Putamen (tissue), 1 donor: ENCODE measurements around the gene ZNF70.
"Not testable (repeated sequence)": the region's sequence is repeated elsewhere in the genome, so short reads cannot be mapped to it uniquely, and the experiment has no call there.

Experiments used
- DNase-seq: peaks from one replicate; pipeline ENCODE4 v3.0.0-alpha.2; 2016; ENCODE audit warnings: low spot score

ZNF70 gene

GRCh38 chr22:23756891-23757290, 6.0 kb upstream of the ZNF70 start:
- DNase-seq, result no peak

GRCh38 chr22:23755711-23756110, 4.8 kb upstream of the ZNF70 start:
- no peak for DNase-seq

- DNase-seq, result peak; percentile 70
Observed at GRCh38 chr22:23754980-23755636, 4.2 kb upstream of the ZNF70 start.

GRCh38 chr22:23754220-23754919, 3.5 kb upstream of the ZNF70 start, which contains the start of gene VPREB3:
VPREB3 (minus strand) TSS chr22:23754425; CDS start chr22:23754363, 62 bp downstream.
- no peak for DNase-seq

- DNase-seq, result no peak
Observed at GRCh38 chr22:23753385-23753784, 2.5 kb upstream of the ZNF70 start.

- no peak for DNase-seq
Observed at GRCh38 chr22:23752750-23753149, 1.8 kb upstream of the ZNF70 start.

- no peak for DNase-seq
Observed at GRCh38 chr22:23752090-23752691, 1.3 kb upstream of the ZNF70 start.

GRCh38 chr22:23751441-23751996, 607 bp upstream of the ZNF70 start:
- no peak for DNase-seq

- no peak for DNase-seq
Observed at GRCh38 chr22:23750367-23750713, 572 bp downstream of the ZNF70 start.

- no peak for DNase-seq
Observed at GRCh38 chr22:23749841-23750301, 1.0 kb downstream of the ZNF70 start.

GRCh38 chr22:23745791-23746190, 5.1 kb downstream of the ZNF70 start:
- no peak for DNase-seq

- DNase-seq, result no peak
Observed at GRCh38 chr22:23744485-23744884, 6.4 kb downstream of the ZNF70 start.

GRCh38 chr22:23744001-23744400, 6.9 kb downstream of the ZNF70 start:
- no peak for DNase-seq

GRCh38 chr22:23743303-23743705, 7.6 kb downstream of the ZNF70 start:
- no peak for DNase-seq

- DNase-seq, result no peak
Observed at GRCh38 chr22:23742505-23743264, 8.2 kb downstream of the ZNF70 start.

- DNase-seq, result no peak
Observed at GRCh38 chr22:23737696-23738095, 13.2 kb downstream of the ZNF70 start.

- DNase-seq, result not testable (repeated sequence)
Observed at GRCh38 chr22:23728108-23728507, 22.8 kb downstream of the ZNF70 start.

GRCh38 chr22:23722724-23723123, 28.2 kb downstream of the ZNF70 start:
- DNase-seq, result no peak

- DNase-seq, result no peak
Observed at GRCh38 chr22:23722160-23722559, 28.8 kb downstream of the ZNF70 start.

- DNase-seq, result no peak
Observed at GRCh38 chr22:23720855-23721254, 30.1 kb downstream of the ZNF70 start.

GRCh38 chr22:23718371-23719165, 32.3 kb downstream of the ZNF70 start:
- no peak for DNase-seq
